ENCODE results near the gene TBL1XR1. TPM values are rescaled to one million over a fixed set of nuclear protein-coding genes. Genes with fewer than 3 reads are reported as not detected.

Gene TBL1XR1
- total and polyA plus RNA-seq, 2 of the 4 experiments (the other 2 are of a cell fraction) = 25.2 to 170 TPM

DNA sequence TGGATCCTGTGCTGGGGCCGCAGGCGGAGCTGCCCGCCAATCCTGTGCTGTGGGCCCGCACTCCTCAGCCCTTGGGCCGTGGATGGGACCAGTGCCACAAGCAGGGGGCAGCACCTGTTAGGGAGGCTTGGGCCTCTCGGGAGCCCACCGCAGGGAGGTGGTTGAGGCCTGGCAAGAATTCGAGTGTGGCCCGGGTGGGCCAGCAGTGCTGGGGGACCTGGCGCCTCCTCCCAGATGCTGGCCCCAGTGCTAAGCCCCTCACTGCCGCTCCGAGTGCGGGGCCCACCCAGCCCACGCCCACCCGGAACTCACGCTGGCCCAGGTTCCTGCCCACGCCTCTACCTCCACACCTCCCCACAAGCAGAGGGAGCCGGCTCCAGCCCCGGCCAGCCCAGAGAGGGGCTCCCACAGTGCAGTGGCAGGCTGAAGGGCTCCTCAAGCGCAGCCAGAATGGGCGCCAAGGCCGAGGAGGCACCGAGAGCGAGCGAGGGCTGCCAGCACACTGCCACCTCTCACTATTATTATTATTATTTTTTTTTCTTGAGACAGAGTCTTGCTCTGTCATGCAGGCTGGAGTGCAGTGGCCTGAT, 31.4 kb upstream of the TBL1XR1 start:
- CTCF ChIA-PET = interaction anchor here (0.6 kb wide), 1 partner anchor 1135 kb away, joined by 3 read pairs; no protein-coding TSS in a partner anchor
- no peak overlapping the region for H4K8ac ChIP-seq (ENCODE audit: low read depth in 2 of 2, low read length in 2 of 2)
- no peak overlapping the region for H3K4ac ChIP-seq (ENCODE audit: low read depth, low read length)
- POLR2A ChIA-PET (ENCODE audit: unreplicated experiment) = no interaction called here
- H4K20me1 ChIP-seq (ENCODE audit: insufficient read depth, low read length) = no peaks in the 10 kb centered on the region
- 92% methylated on average over 5 of the region's 25 CpGs; no CpG with 5 or more reads in 1 of the 2 experiments for WGBS, 2 experiments (ENCODE audit: extremely low coverage in 2 of 2, insufficient read length in 1 of 2)
- no peak overlapping the region for H3K14ac ChIP-seq (replicated peaks; ENCODE audit: low read depth, low read length)
- intact Hi-C loops (cut with micrococcal nuclease) (no loop called here), in situ Hi-C loops (cut with MboI; ENCODE audit: low sequenced_read_pairs) (no loop called here), dilution Hi-C loops (cut with HindIII; ENCODE audit: low sequenced_read_pairs, unreplicated experiment) (no loop called here)
- no peak overlapping the region for H3K18ac ChIP-seq (ENCODE audit: low read depth, low read length)
- no peak overlapping the region for H2AK5ac ChIP-seq (ENCODE audit: low read depth, low read length)
- no peaks in the 10 kb centered on the region for H3K27me3 ChIP-seq (ENCODE audit: control insufficient read depth, insufficient read depth, low read length)
- H2AK9ac ChIP-seq (replicated peaks; ENCODE audit: low read depth, low read length, poor library complexity) = no peak overlapping the region
- no TSS peak for BruUV-seq (replicated peaks)
- no peaks in the 10 kb centered on the region for H3K4me1 ChIP-seq (ENCODE audit: control insufficient read depth, insufficient read depth, low read length)
- H3K79me1 ChIP-seq (ENCODE audit: low read depth in 1 of 2, low read length in 2 of 2) = no peaks in the 10 kb centered on the region
- no peak overlapping the region for H4K91ac ChIP-seq (ENCODE audit: insufficient read depth, low read depth, low read length)
- H3K27ac ChIP-seq (ENCODE audit: insufficient read depth, low read length) = no peak overlapping the region
- ATAC-seq (ENCODE audit: low read depth) (no peak), DNase-seq (no peak)
- no peak overlapping the region for H3K4me3 ChIP-seq (ENCODE audit: insufficient read depth, low read depth, low read length)
- H2BK20ac ChIP-seq (ENCODE audit: low read depth, low read length) = no peak overlapping the region
- no peak overlapping the region for H4K5ac ChIP-seq (ENCODE audit: low read depth, low read length)
- no peak overlapping the region for H3K23ac ChIP-seq (ENCODE audit: low read depth, low read length)
- H3K36me3 ChIP-seq (ENCODE audit: control insufficient read depth, insufficient read depth, low read length) = no peaks in the 10 kb centered on the region
- no peaks in the 10 kb centered on the region; the same call in 1 of the 2 replicates for H3K9me3 ChIP-seq (ENCODE audit: control insufficient read depth, insufficient read depth, low read length)
- H2BK15ac ChIP-seq (ENCODE audit: low read depth, low read length) = no peak overlapping the region
- no peak overlapping the region for H3K4me2 ChIP-seq (ENCODE audit: low read depth, low read length)
- H2AFZ ChIP-seq (replicated peaks; ENCODE audit: low read length, poor library complexity) = no peak overlapping the region
- no peak overlapping the region for H3K56ac ChIP-seq (ENCODE audit: extremely low read depth, insufficient read depth, low read length)
- no peak overlapping the region for H2BK5ac ChIP-seq (ENCODE audit: low read depth, low read length, poor library complexity, severe bottlenecking)
- no peak overlapping the region for H2BK120ac ChIP-seq (ENCODE audit: low read depth, low read length)
- TF ChIP-seq RAD21 (IDR thresholded peaks at IDR 0.05; ENCODE audit: low read length) (no peak), NFE2L2 (IDR thresholded peaks at IDR 0.05; ENCODE audit: low read depth, low read length) (no peak), SMC3 (IDR thresholded peaks at IDR 0.05; ENCODE audit: low read depth, low read length) (no peak), CHD1 (IDR thresholded peaks at IDR 0.05; ENCODE audit: low read depth, low read length) (no peak), BHLHE40 (IDR thresholded peaks at IDR 0.05; ENCODE audit: low read depth, low read length) (no peak)
- H3K9ac ChIP-seq (ENCODE audit: low read depth, low read length) = no peak overlapping the region
- H3K9me1 ChIP-seq (ENCODE audit: insufficient read depth, low read length) = no peaks in the 10 kb centered on the region

Data from IMR-90 (cell line).